GM21447 (cell line): ENCODE measurements around the gene FTO.
"Not testable (repeated sequence)": the region's sequence is repeated elsewhere in the genome, so short reads cannot be mapped to it uniquely, and the experiment has no call there.

Source experiments
- ATAC-seq: cut with Tn5 transposase; IDR thresholded peaks from one replicate; pipeline ENCODE4 v1.9.1; 2021; ENCODE audit not compliant: unreplicated experiment

Gene FTO

GRCh38 chr16:53855056-53855455 lies 151.1 kb downstream of the FTO start:
- no peak for ATAC-seq

- ATAC-seq, result no peak
Observed at GRCh38 chr16:53855511-53855910, 151.6 kb downstream of the FTO start.

GRCh38 chr16:53859995-53860540 lies 156.1 kb downstream of the FTO start:
- no peak for ATAC-seq

- ATAC-seq, result no peak
Observed at GRCh38 chr16:53863861-53864260, 159.9 kb downstream of the FTO start.

- ATAC-seq, result no peak
Observed at GRCh38 chr16:53864819-53865493, 161.0 kb downstream of the FTO start.

- peak; percentile 81 for ATAC-seq
Observed at GRCh38 chr16:53865494-53865863, 161.5 kb downstream of the FTO start.

- no peak for ATAC-seq
Observed at GRCh38 chr16:53866520-53866919, 162.6 kb downstream of the FTO start.

- ATAC-seq, result no peak
Observed at GRCh38 chr16:53870831-53871230, 166.9 kb downstream of the FTO start.

- no peak for ATAC-seq
Observed at GRCh38 chr16:53872248-53873221, 168.6 kb downstream of the FTO start.

GRCh38 chr16:53876811-53877210 lies 172.9 kb downstream of the FTO start:
- no peak for ATAC-seq

- no peak for ATAC-seq
Observed at GRCh38 chr16:53878216-53878615, 174.3 kb downstream of the FTO start.

GRCh38 chr16:53881371-53881770 lies 177.4 kb downstream of the FTO start:
- no peak for ATAC-seq

GRCh38 chr16:53882310-53882709 lies 178.4 kb downstream of the FTO start:
- ATAC-seq, result no peak

GRCh38 chr16:53884748-53885147 lies 180.8 kb downstream of the FTO start:
- no peak for ATAC-seq

- ATAC-seq, result no peak
Observed at GRCh38 chr16:53886482-53887378, 182.8 kb downstream of the FTO start.

- ATAC-seq, result no peak
Observed at GRCh38 chr16:53888222-53888621, 184.3 kb downstream of the FTO start.

GRCh38 chr16:53890877-53891276 lies 186.9 kb downstream of the FTO start:
- not testable (repeated sequence) for ATAC-seq

GRCh38 chr16:53891409-53892139 lies 187.6 kb downstream of the FTO start:
- ATAC-seq, result no peak

GRCh38 chr16:53892155-53892554 lies 188.2 kb downstream of the FTO start:
- no peak for ATAC-seq

GRCh38 chr16:53893731-53894435 lies 189.9 kb downstream of the FTO start:
- no peak for ATAC-seq
